GM12872 (cell line): ENCODE results near the gene DCC.

ENCODE experiments used
- TF ChIP-seq, protein P1 (sequence below): IDR thresholded peaks from 3 replicates; pipeline ENCODE4 v1.5.1; 2011; ENCODE audit warnings: low read depth, mild to moderate bottlenecking, low read length, moderate library complexity; ENCODE audit not compliant: insufficient read depth

DCC gene

DNA sequence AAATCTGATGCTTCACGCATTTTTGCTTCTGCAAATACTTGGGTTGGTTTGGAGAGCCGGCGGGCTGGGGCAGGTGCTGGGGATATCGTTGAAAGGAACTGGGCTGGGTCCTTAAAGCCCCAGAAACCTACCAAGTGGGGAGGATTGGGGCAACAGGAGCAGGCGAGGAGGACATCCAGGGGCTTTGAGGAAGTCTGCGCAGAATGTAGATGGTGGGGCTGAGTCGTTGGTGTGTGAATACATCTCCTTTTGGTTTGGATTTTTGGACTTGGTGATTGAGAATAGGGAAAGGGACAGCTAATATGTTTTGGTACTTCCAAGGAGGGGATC lies 1.1 kb downstream of the DCC start:
- TF ChIP-seq, protein P1, sequence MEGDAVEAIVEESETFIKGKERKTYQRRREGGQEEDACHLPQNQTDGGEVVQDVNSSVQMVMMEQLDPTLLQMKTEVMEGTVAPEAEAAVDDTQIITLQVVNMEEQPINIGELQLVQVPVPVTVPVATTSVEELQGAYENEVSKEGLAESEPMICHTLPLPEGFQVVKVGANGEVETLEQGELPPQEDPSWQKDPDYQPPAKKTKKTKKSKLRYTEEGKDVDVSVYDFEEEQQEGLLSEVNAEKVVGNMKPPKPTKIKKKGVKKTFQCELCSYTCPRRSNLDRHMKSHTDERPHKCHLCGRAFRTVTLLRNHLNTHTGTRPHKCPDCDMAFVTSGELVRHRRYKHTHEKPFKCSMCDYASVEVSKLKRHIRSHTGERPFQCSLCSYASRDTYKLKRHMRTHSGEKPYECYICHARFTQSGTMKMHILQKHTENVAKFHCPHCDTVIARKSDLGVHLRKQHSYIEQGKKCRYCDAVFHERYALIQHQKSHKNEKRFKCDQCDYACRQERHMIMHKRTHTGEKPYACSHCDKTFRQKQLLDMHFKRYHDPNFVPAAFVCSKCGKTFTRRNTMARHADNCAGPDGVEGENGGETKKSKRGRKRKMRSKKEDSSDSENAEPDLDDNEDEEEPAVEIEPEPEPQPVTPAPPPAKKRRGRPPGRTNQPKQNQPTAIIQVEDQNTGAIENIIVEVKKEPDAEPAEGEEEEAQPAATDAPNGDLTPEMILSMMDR: no peak

DNA sequence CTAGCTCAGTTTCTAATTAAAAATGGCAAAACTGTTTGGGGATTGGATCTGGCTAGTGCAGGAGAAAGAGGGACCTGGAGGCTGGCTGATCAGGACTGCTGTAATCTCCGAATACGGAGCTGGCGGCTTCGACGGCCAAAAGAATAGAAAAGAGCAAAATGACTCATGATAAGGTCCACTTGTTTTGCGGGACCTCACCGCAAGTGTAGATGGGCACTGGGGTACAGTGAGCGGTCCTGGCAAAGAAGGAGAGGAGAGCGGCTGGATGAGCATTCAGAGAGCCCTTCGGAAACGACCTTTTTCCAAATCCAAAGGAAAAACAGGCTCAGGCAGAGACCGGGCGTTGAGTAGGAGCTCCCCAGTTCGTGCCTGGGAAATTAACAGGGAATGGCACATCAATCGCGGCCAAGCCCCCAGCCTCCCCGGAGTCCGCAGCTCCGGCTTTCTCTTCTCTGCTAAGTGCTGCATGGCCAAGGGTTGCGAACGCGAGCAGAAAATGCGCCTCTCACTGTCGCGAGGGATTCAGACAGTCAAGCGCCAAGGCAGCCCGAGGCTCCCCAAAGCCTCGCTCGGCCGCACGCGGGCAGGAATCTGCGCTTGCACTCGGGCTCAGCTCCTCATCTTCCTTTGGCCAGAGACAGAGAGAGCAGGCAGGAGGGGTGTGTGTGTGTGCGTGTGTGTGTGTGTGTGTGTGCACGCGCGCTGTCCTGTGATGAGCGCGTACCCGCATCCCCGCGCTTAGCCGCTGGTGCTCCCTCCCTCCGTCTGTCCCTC lies 1.8 kb downstream of the DCC start:
- TF ChIP-seq, protein P1: no peak

DNA sequence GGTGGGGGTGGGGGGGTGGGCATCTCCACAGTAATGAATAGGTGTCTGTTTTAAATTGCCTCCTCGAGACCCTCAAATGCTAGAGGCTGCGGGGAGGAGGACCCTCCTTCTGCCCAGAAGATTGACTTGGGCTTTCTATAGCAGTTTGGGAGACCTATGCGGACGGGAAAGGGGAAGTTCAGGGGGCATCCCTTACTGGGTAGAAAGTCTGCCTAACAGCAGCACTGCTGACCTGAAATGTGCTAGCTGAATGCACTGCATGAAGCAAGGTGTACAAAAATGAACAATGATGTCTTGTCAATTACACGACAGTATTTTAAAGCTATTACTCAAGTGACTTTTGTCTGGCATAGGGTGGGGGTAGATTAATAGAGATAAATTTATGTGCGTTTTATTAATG lies 2.5 kb downstream of the DCC start:
- TF ChIP-seq, protein P1: no peak

DNA sequence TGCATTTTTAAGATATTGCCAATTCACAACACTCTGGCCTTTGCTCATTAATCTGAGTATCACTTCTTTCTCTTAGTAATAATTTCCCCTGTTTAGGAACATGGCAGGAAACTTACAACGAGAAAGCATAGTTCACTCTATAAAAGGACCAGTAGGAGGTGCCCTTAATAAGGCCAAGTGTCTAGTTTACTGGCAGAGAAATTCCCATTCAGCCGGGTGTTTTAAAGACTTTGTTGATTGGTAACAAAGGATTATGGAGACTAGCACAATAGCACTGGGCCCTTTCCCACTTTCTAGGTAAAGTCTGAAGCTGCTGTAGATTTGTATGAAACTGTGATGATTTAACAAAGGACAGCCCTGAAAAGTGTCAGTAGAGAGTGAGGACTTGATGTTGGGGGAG lies 3.1 kb downstream of the DCC start:
- TF ChIP-seq, protein P1: peak; percentile 29; the same call in 1 of the 3 replicates

DNA sequence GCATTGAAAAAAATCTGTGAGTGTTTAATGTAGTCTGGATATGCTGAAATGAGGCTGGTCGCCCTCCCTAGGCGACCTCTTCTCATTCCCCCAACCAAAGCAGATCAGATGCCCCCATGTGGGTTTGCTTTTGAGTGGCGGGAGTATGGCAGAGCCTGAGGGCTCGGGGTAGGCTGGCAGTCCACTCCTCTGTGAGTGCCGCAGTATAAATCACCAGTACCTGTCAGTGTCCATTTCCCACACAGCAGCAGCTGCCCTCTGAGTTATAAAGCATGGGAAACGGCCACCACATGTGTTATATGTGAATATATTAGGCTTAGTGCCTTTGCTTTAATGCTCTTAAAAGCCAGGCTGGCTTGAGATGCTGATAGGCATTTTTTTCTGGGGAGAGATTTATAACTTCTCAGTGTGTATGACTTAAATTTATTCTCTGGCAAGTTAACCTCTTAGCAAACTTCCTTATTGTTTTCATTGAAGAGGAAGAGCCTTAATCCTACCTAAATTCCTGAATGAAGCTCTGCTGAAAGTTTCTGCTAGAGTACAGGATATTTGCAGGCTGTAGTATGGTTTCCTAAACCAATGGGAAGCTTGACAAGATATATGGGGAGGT lies 3.8 kb downstream of the DCC start:
- TF ChIP-seq, protein P1: no peak

DNA sequence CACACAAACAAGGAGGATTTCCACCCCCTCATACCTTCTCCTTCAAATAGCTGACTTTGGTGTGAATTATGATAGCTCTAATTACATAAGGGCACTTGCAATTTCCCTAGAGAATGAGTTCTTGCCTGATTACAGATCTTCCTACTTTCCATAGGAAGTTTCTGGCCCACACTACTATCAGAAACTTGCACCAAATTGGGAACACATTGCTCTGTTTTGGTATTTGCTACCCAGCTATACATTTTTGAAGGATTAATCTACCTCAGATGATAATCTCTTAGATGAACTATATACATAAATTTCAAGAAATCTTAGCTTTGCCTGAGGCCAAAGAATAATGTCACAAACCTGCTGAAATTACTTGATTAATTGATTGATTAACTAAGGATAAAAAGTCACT lies 4.9 kb downstream of the DCC start:
- TF ChIP-seq, protein P1: no peak

DNA sequence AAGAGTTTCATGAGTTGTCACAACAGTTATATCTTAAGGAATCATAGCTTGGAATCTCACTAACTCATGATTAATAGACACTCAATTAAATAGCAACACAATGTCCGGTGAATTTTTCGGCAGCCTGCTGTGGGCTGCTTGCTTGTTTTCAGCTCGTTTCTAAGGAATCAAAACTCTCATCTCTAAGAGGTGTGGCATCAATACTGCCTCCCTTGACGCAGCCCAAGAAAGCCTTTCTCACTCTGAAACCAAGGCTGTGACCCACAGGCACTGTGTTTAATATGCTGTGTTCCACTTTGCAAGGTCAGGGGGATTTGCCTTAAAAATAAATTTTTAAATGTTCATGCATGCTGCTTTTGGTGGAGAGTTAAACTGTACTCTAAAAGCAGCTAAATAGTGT lies 5.4 kb downstream of the DCC start:
- TF ChIP-seq, protein P1: no peak
